Measurements from ENCODE around the gene DGKH.
A peak's percentile ranks its signal among the peaks of the same experiment; 100 is the strongest.

Gene DGKH

DNA sequence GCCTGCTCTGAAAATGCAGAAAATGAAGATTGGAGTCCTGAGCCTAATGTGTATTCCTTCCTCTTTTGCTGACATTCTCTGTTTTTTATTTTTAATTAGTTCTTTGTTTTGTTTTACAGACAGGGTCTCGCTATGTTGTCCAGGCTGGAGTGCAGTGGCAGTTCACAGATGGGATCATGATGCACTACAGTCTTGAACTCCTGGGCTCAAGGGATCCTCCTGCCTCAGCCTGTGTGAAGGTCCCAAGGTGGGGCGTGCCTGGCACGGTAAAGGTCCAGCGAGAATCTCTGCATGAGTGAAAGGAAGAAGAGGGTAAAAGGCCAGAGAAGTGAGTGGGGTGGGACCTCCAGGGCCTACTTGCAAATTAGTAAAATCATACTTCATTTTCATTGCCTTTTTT, 34.3 kb upstream of the DGKH start:
- H3K4me3 ChIP-seq (ENCODE audit: low read length): no peak overlapping the region
- DNase-seq (ENCODE audit: low read depth): no peak
- TF ChIP-seq, protein P1, sequence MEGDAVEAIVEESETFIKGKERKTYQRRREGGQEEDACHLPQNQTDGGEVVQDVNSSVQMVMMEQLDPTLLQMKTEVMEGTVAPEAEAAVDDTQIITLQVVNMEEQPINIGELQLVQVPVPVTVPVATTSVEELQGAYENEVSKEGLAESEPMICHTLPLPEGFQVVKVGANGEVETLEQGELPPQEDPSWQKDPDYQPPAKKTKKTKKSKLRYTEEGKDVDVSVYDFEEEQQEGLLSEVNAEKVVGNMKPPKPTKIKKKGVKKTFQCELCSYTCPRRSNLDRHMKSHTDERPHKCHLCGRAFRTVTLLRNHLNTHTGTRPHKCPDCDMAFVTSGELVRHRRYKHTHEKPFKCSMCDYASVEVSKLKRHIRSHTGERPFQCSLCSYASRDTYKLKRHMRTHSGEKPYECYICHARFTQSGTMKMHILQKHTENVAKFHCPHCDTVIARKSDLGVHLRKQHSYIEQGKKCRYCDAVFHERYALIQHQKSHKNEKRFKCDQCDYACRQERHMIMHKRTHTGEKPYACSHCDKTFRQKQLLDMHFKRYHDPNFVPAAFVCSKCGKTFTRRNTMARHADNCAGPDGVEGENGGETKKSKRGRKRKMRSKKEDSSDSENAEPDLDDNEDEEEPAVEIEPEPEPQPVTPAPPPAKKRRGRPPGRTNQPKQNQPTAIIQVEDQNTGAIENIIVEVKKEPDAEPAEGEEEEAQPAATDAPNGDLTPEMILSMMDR (conservative IDR thresholded peaks at IDR 0.05; ENCODE audit: low read length): no peak

DNA sequence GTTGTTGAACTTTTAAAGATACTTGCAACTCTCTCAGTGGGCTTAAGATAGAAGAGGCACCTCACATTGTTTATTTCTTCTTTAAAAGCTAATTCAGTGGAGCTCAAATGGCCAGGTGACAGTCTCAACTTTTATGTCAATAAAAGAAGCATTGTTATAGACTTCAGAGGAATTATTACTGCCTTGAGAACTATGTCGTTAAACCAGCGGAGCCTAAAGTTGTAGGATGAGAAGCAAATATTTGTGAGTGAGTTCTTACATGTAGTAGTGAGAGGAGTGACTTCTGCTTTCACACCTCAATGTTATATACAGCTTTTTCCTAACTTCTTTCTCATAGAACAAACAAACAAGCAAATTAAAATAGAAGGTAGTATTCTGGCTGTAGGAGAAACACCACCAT, 31.2 kb upstream of the DGKH start:
- no peak overlapping the region for H3K4me3 ChIP-seq (ENCODE audit: low read length)
- TF ChIP-seq, protein P1 (conservative IDR thresholded peaks at IDR 0.05; ENCODE audit: low read length): no peak
- DNase-seq (ENCODE audit: low read depth): no peak

DNA sequence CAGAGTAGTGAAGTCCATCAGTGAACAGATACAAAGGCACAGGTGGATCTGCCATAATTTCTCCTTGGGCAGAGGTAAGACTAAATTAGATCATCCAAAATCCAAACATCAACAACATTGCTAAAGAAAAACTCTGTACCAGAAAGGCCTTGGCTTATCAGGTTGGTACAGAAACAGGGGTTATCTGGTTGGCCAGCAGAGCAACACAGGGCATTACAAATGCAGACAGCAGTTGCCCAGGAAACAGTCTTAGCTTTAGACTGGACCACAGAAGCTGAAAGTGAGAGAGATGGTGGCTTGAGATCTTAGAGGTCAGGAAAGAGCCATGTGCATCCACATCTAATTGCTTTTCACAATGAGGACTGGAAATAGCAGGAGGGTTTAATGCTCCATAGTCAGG, 26.6 kb upstream of the DGKH start:
- no peak for DNase-seq (ENCODE audit: low read depth)

DNA sequence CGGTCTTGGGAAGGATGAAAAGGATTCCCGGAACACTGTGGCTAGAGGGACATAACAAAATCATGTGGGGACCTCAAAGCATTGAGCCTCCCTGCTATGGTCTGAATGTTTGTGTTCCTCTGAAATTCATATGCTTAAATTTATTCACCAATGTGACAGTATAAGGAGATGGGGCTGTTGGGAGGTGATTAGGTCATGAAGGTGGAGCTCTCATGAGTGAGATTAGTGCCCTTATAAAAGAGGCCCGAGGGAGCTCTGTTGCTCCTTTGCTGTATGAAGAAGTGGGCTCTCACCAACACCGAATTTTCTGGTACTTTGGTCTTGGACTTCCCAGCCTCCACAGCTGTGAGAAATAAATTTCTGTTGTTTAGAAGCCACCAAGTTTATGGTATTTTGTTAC, 26.1 kb upstream of the DGKH start:
- no peak overlapping the region for H3K4me3 ChIP-seq (ENCODE audit: low read length)
- no peak for DNase-seq (ENCODE audit: low read depth)
- TF ChIP-seq, protein P1 (conservative IDR thresholded peaks at IDR 0.05; ENCODE audit: low read length): no peak

More for the DNA sequence above, 26.6 kb upstream of the DGKH start:
- H3K4me3 ChIP-seq (ENCODE audit: low read length): no peak overlapping the region
- TF ChIP-seq, protein P1 (conservative IDR thresholded peaks at IDR 0.05; ENCODE audit: low read length): no peak

DNA sequence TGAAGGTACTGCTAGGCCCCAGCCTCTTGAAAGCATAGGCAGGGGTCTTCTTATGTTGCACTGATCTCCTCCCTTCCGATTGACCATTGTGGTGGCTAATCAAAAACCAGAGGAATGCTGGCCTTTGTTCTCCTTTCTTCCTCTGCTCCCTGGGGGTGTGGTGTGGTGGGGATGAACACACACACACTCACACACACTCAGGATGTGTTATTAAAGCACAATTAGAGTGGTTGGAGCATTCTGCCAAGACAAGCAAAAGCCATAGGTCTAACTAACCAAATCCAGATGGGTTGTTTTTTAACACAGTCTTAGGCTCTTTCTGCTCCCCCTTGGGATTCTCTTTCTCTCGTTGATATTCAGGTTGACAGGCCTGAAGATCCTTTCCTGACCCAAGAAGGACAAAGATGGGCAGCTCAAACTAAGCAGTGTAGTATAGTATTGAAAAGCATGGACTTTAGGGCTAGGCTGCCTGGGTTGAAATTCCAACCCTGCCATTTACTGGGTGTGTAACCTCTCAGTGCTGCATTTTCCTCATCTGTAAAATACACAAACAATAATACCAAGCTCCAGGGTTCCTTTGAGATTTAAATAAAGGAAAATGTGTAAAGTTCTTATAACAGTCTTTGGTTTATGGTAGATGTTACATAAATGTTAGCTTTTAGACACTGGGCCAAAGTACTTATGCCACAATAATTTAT, 25.5 kb upstream of the DGKH start:
- no peak overlapping the region for H3K4me3 ChIP-seq (ENCODE audit: low read length)
- TF ChIP-seq, protein P1 (conservative IDR thresholded peaks at IDR 0.05; ENCODE audit: low read length): no peak
- DNase-seq (ENCODE audit: low read depth): peak; percentile 15

DNA sequence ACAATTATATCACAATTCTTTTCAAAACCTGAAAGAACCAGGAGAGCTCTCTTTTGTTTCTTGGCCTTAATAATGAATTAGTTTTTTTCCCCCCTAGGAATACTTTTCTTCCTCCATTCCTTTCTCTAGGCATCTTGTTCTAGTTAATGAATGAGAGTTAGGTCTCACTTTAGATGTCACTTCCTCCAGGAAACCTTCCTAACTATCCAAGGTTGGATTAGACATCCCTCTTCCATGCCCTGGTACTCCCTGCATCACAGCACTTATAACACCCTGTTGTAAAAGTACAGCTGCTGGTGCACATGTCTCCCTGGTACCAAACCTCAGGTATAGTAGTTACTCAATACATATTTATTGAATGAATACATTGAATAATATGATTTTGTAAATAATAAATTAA, 21.2 kb upstream of the DGKH start:
- no peak overlapping the region for H3K4me3 ChIP-seq (ENCODE audit: low read length)
- TF ChIP-seq, protein P1 (conservative IDR thresholded peaks at IDR 0.05; ENCODE audit: low read length): no peak
- DNase-seq (ENCODE audit: low read depth): no peak

DNA sequence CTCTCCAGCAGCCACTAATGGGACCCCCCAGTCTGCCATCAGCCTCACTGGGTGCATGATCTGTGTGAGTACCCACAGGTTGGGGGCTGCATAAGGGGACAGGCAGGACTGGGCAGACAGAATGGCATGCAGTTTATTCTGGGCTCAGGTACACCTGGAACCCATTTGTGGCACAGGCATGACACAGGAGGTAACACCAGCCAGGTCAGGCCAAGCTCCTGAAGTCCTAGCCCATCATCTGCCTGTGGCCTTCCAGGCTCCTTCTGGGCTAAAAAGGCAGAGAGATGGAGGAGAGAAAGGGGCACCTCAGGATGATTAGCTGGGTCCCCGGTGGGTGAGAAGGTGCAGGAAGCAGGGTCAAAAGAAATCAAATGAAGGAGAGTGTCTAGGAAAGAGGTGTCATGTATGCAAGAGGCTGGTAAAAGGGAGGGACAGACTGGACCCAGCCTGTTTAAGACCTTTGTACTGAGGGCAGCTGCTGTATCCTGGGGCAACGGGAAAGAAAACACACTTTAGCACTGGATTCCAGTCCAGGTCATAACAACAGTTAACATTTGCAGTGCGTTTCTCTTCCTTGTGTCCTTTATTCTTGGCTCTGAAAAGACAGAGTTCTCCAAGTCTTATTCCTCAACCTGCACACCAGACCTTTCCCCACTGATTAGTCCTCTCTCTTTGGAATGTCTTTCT, 20.2 kb upstream of the DGKH start:
- TF ChIP-seq, protein P1 (conservative IDR thresholded peaks at IDR 0.05; ENCODE audit: low read length): no peak
- no peak overlapping the region for H3K4me3 ChIP-seq (ENCODE audit: low read length)
- DNase-seq (ENCODE audit: low read depth): peak; percentile 9
